WTC11 (cell line): Measurements from ENCODE around the gene SVOP. TPM values are rescaled to one million over a fixed set of nuclear protein-coding genes. Genes with fewer than 3 reads are reported as not detected.

Experiments
- ATAC-seq: fragments of 200-7000 bp; cut with Tn5 transposase; 2 replicates; pipeline ENCODE4 v1.10.0; 2021; ENCODE audit warnings: mild to moderate bottlenecking, moderate library complexity
- CTCF ChIA-PET: fragments of 300-600 bp; sonication (Branson Sonifier 250); formaldehyde crosslinking; loops from one replicate; lab custom pipeline; 2021; ENCODE audit warnings: antibody characterized with exemption; lab: Charles Lee
- POLR2A ChIA-PET: fragments of 350-600 bp; sonication (Branson Sonifier 250); formaldehyde crosslinking; loops from one replicate; lab custom pipeline; 2021; ENCODE audit warnings: antibody characterized with exemption; lab: Charles Lee
- DNase-seq: peaks from one replicate; pipeline ENCODE4 v3.0.0; 2021; ENCODE audit warnings: low spot score
- H3K27ac Mint-ChIP-seq: 2 replicates; pipeline ENCODE4 v1.8.0; 2021; ENCODE audit warnings: mixed read lengths
- H3K27me3 Mint-ChIP-seq: 2 replicates; pipeline ENCODE4 v1.8.0; 2021; ENCODE audit warnings: low read depth, mild to moderate bottlenecking, moderate library complexity, mixed read lengths
- H3K36me3 Mint-ChIP-seq: 2 replicates; pipeline ENCODE4 v1.8.0; 2021; ENCODE audit warnings: mixed read lengths
- H3K4me1 Mint-ChIP-seq: 2 replicates; pipeline ENCODE4 v1.8.0; 2022; ENCODE audit warnings: mixed read lengths
- H3K4me3 Mint-ChIP-seq: 2 replicates; pipeline ENCODE4 v1.8.0; 2021; ENCODE audit warnings: mild to moderate bottlenecking, moderate library complexity, mixed read lengths
- H3K9me3 Mint-ChIP-seq: 2 replicates; pipeline ENCODE4 v1.8.0; 2021; ENCODE audit warnings: mixed read lengths
- FOXK1 ChIP-seq: sonication (generic); formaldehyde crosslinking; IDR thresholded peaks from 2 replicates; pipeline ENCODE4 v1.8.0; 2022; ENCODE audit warnings: mild to moderate bottlenecking, moderate library complexity, missing genetic modification reagents
- GABPB1 ChIP-seq: sonication (generic); formaldehyde crosslinking; IDR thresholded peaks from 2 replicates; pipeline ENCODE4 v1.8.1; 2023; ENCODE audit warnings: mild to moderate bottlenecking, missing genetic modification reagents
- NFYB ChIP-seq: sonication (generic); formaldehyde crosslinking; conservative IDR thresholded peaks from 2 replicates; pipeline ENCODE4 v1.8.0; 2022; ENCODE audit warnings: low read depth, missing genetic modification reagents
- NR1H2 ChIP-seq: sonication (generic); formaldehyde crosslinking; IDR thresholded peaks from 2 replicates; pipeline ENCODE4 v1.9.0; 2021; ENCODE audit warnings: mild to moderate bottlenecking, moderate library complexity, missing genetic modification reagents
- PRDM15 ChIP-seq: sonication (generic); formaldehyde crosslinking; IDR thresholded peaks from 2 replicates; pipeline ENCODE4 v1.8.0; 2022; ENCODE audit warnings: missing genetic modification reagents
- RELA ChIP-seq: sonication (generic); formaldehyde crosslinking; IDR thresholded peaks from 2 replicates; pipeline ENCODE4 v1.8.1; 2022; ENCODE audit warnings: missing genetic modification reagents, mild to moderate bottlenecking, borderline replicate concordance
- RORB ChIP-seq: fragments of 250-450 bp; sonication (Bioruptor Pico); IDR thresholded peaks from 2 replicates; pipeline ENCODE4 v1.9.0; 2021; ENCODE audit warnings: mild to moderate bottlenecking
- SMAD4 ChIP-seq: sonication (generic); formaldehyde crosslinking; IDR thresholded peaks from 2 replicates; pipeline ENCODE4 v1.8.0; 2022; ENCODE audit warnings: mild to moderate bottlenecking, missing genetic modification reagents
- USF1 ChIP-seq: sonication (generic); formaldehyde crosslinking; IDR thresholded peaks from 2 replicates; pipeline ENCODE4 v1.8.0; 2022; ENCODE audit warnings: mild to moderate bottlenecking, missing genetic modification reagents
- ZNF121 ChIP-seq: sonication (generic); formaldehyde crosslinking; IDR thresholded peaks from 2 replicates; pipeline ENCODE4 v1.8.0; 2023; ENCODE audit warnings: missing genetic modification reagents
- ZNF138 ChIP-seq: sonication (generic); formaldehyde crosslinking; conservative IDR thresholded peaks from 2 replicates; pipeline ENCODE4 v1.8.1; 2022; ENCODE audit warnings: mild to moderate bottlenecking, moderate library complexity, missing genetic modification reagents
- ZNF219 ChIP-seq: sonication (generic); formaldehyde crosslinking; IDR thresholded peaks from 2 replicates; pipeline ENCODE4 v1.8.0; 2023; ENCODE audit warnings: missing genetic modification reagents, mild to moderate bottlenecking, borderline replicate concordance
- ZNF416 ChIP-seq: fragments of 250-450 bp; sonication (Bioruptor Pico); IDR thresholded peaks from 2 replicates; pipeline ENCODE4 v1.9.0; 2021; ENCODE audit warnings: mild to moderate bottlenecking, inconsistent platforms
- ZNF532 ChIP-seq: fragments of 250-450 bp; sonication (Bioruptor Pico); IDR thresholded peaks from 2 replicates; pipeline ENCODE4 v1.9.0; 2021; ENCODE audit warnings: mild to moderate bottlenecking, borderline replicate concordance
- ZSCAN18 ChIP-seq: fragments of 250-450 bp; sonication (Bioruptor Pico); IDR thresholded peaks from 2 replicates; pipeline ENCODE4 v2.1.2; 2022; ENCODE audit warnings: mild to moderate bottlenecking, moderate library complexity
- total RNA-seq: library from RNA; stranded (reverse); gene quantifications from 3 replicates; pipeline ENCODE4 v1.2.3, GENCODE V29; 2021
- TF ChIP-seq, protein P1 (sequence below): sonication (generic); formaldehyde crosslinking; IDR thresholded peaks from 2 replicates; pipeline ENCODE4 v1.8.1; 2023; ENCODE audit warnings: mild to moderate bottlenecking, moderate library complexity, missing genetic modification reagents
- TF ChIP-seq, protein P2 (sequence below): sonication (generic); formaldehyde crosslinking; IDR thresholded peaks from 2 replicates; pipeline ENCODE4 v1.8.1; 2022; ENCODE audit warnings: missing genetic modification reagents, borderline replicate concordance
- TF ChIP-seq, protein P3 (sequence below): sonication (generic); formaldehyde crosslinking; IDR thresholded peaks from 2 replicates; pipeline ENCODE4 v1.8.0; 2022; ENCODE audit warnings: mild to moderate bottlenecking, missing genetic modification reagents

SVOP gene
- total RNA-seq, 1 experiment from 2014 or later, result 0.04 TPM

- ATAC-seq (no peak), DNase-seq (no peak)
- no peaks in the 10 kb centered on the region for H3K36me3 Mint-ChIP-seq
- no peaks in the 10 kb centered on the region for H3K9me3 Mint-ChIP-seq
- no peak overlapping the region for H3K27ac Mint-ChIP-seq
- H3K4me3 Mint-ChIP-seq, result no peak overlapping the region
- CTCF ChIA-PET, result interaction anchor here (1.2 kb wide), 1 partner anchor 53 kb away, joined by 5 read pairs; no protein-coding TSS in a partner anchor
- no peaks in the 10 kb centered on the region for H3K4me1 Mint-ChIP-seq
- POLR2A ChIA-PET, result no interaction called here
- peaks cover 4% of the 10 kb centered on the region; the same call in 1 of the 2 replicates for H3K27me3 Mint-ChIP-seq
- TF ChIP-seq, protein P1, sequence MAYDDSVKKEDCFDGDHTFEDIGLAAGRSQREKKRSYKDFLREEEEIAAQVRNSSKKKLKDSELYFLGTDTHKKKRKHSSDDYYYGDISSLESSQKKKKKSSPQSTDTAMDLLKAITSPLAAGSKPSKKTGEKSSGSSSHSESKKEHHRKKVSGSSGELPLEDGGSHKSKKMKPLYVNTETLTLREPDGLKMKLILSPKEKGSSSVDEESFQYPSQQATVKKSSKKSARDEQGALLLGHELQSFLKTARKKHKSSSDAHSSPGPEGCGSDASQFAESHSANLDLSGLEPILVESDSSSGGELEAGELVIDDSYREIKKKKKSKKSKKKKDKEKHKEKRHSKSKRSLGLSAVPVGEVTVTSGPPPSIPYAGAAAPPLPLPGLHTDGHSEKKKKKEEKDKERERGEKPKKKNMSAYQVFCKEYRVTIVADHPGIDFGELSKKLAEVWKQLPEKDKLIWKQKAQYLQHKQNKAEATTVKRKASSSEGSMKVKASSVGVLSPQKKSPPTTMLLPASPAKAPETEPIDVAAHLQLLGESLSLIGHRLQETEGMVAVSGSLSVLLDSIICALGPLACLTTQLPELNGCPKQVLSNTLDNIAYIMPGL, result no peak
- TF ChIP-seq ZSCAN18 (CRISPR knock-in tag) (no peak), RORB (no peak), USF1 (CRISPR knock-in tag) (no peak), ZNF138 (no peak), NR1H2 (CRISPR knock-in tag) (no peak), RELA (CRISPR knock-in tag) (no peak), FOXK1 (no peak), GABPB1 (CRISPR knock-in tag) (no peak), PRDM15 (no peak), NFYB (CRISPR knock-in tag) (no peak)
- TF ChIP-seq, protein P2, sequence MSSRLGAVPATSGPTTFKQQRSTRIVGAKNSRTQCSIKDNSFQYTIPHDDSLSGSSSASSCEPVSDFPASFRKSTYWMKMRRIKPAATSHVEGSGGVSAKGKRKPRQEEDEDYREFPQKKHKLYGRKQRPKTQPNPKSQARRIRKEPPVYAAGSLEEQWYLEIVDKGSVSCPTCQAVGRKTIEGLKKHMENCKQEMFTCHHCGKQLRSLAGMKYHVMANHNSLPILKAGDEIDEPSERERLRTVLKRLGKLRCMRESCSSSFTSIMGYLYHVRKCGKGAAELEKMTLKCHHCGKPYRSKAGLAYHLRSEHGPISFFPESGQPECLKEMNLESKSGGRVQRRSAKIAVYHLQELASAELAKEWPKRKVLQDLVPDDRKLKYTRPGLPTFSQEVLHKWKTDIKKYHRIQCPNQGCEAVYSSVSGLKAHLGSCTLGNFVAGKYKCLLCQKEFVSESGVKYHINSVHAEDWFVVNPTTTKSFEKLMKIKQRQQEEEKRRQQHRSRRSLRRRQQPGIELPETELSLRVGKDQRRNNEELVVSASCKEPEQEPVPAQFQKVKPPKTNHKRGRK, result no peak
Observed at GRCh38 chr12:109004017-109004416, 16.9 kb downstream of the SVOP start.

GRCh38 chr12:108996320-108996719 is 24.5 kb downstream of the SVOP start:
- TF ChIP-seq ZNF416 (CRISPR knock-in tag) (no peak), ZNF532 (CRISPR knock-in tag) (no peak), ZNF219 (CRISPR knock-in tag) (no peak), SMAD4 (no peak), ZNF121 (CRISPR knock-in tag) (peak; percentile 77; the same call in 1 of the 2 replicates)
- TF ChIP-seq, protein P3, sequence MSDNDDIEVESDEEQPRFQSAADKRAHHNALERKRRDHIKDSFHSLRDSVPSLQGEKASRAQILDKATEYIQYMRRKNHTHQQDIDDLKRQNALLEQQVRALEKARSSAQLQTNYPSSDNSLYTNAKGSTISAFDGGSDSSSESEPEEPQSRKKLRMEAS (CRISPR knock-in tag), result no peak
- ATAC-seq, result no peak
- Mint-ChIP-seq H3K27ac (no peak overlapping the region; the same call in 1 of the 2 replicates), H3K9me3 (peaks cover 12% of the 10 kb centered on the region), H3K36me3 (peaks cover 13% of the 10 kb centered on the region), H3K27me3 (peaks cover 11% of the 10 kb centered on the region), H3K4me3 (peak overlapping the region; percentile 51), H3K4me1 (peaks cover 12% of the 10 kb centered on the region)
- ChIA-PET CTCF (no interaction called here), POLR2A (no interaction called here)
- DNase-seq, result no peak
